Measurements from ENCODE around the gene ARHGAP21.

GRCh38 chr10:24707445-24707844, 16.2 kb downstream of the ARHGAP21 start:
- TF ChIP-seq EZH2phosphoT487 (IDR thresholded peaks at IDR 0.05; ENCODE audit: insufficient read depth, low read depth) = no peak
- TF ChIP-seq EZH2 (IDR thresholded peaks at IDR 0.05; ENCODE audit: insufficient read depth, poor library complexity, severe bottlenecking) = no peak

Data from GM23248 (cell line).